Stimulated activated CD8-positive, alpha-beta memory T cell treated with anti-CD3 and anti-CD28 coated beads, Interleukin-7, amount 100 ng/mL, for 4 hours (primary cell): Measurements from ENCODE around the gene ZBTB20.

Experiments used
- DNase-seq, 2 donors: peaks; one replicate each; pipeline ENCODE4 v3.0.0-alpha.2; 2020; ENCODE audit warnings: low read depth in 2 of 2

The ZBTB20 gene

GRCh38 chr3:114446600-114446999 lies 700.5 kb downstream of the ZBTB20 start:
- no peak for DNase-seq

- DNase-seq = no peak
Observed at GRCh38 chr3:114445233-114445632, 701.9 kb downstream of the ZBTB20 start.

DNA sequence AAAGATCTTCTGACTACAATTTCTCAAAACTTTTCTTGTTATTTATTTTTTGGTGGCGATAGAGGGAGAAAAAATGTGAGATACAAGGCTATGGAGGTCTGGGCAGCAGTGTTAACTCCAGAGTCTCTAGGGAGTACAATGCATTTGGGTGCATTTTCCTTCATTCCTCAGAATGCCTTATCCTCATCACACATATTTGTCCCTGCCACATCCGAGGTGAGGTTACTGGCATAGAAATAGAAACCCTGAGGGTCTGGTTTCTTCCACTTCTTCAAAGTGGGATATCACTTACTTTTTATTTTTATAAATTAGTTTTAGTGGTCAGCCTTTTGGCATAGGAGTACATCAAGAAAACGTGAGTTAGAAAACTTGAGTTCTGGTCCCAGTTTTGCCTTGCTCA lies 702.9 kb downstream of the ZBTB20 start:
- DNase-seq = no peak

DNA sequence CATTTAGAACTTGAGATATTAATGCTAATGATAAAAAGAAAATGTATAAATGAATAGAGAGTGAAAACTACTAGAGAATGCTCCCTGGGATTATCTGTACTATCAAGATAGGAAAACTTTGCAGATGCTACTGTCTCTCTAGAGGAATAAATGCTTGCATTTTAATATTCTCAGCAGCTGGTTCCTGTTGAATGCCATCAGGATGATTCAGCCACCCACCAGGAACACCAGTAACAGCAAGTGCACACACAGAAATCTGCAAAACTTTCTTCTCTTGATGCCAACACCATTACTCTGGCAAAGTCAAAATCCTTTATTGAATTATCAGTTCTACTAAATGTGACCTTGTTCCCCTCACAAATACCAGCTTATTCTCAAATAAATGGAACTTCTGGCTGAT lies 704.8 kb downstream of the ZBTB20 start:
- DNase-seq = no peak

GRCh38 chr3:114441386-114441785 lies 705.7 kb downstream of the ZBTB20 start:
- no peak for DNase-seq

DNA sequence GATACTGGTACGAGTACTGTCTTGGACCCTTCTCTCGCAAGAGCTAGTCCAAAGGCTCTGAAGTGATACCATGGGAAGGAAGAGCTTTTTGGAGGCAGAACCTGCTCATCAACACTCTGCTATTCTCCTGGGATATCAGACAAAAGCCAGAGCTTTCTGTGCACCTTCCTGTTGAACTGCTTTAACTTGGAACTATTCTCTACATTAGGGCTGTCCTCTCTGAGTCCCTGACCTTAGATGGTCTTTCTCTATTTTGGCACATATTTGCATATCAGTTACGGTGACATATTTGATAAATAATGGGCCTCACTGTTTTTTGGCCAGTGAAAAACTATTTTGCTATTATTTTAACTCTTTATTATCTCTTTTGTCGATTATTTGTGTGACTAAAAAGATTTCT lies 706.4 kb downstream of the ZBTB20 start:
- no peak for DNase-seq

GRCh38 chr3:114439284-114439683 lies 707.8 kb downstream of the ZBTB20 start:
- DNase-seq = no peak

GRCh38 chr3:114437897-114438296 lies 709.2 kb downstream of the ZBTB20 start:
- no peak for DNase-seq

DNA sequence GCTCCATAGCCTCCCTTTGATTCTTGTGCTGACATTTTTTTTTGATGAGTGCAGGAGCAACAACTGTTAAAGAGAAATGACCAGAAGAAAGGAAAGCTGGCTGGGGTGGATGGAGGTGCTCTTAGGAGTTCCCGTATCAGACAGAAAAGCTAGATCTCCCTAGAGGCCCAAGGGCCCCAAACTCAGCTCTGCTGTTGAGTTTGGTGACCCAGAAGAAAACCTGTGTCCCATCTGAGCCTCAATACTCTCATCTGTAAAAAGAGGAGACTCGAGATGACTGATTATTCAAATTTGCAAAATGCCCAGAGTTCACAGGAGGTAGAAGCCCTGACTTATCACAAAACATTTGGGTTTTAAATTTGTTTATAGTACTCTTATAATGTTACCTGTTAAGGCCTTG lies 710.9 kb downstream of the ZBTB20 start:
- DNase-seq = no peak

- DNase-seq = no peak
Observed at GRCh38 chr3:114435386-114436115, 711.5 kb downstream of the ZBTB20 start.

- DNase-seq = no peak
Observed at GRCh38 chr3:114432310-114432709, 714.8 kb downstream of the ZBTB20 start.

DNA sequence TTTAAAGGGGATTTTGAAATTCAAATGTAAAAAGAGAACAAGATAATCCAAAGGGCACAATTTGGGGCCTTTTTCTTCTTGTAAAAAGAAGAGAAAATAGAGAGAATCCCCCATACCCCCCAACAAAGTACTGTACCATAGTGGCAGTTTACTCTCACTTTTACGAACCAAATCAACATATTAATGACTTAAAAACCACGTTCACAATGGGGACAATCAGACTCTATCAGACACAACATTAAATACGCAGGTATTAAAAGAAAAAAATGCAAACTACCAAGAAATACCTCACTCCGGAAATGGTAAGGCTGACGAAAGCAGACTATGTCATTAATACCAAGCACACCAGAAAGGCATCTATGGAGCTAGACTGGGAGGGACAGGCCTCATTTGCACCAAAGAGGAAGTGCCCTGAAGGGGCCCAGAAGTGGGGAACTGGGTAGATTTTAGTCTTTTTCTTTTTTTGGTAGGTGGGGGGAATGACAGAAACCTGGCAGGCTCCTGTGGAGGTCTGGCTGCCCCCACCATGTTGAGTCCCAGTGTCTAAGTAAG lies 719.0 kb downstream of the ZBTB20 start:
- no peak for DNase-seq

- DNase-seq = no peak
Observed at GRCh38 chr3:114427285-114428043, 719.6 kb downstream of the ZBTB20 start.

DNA sequence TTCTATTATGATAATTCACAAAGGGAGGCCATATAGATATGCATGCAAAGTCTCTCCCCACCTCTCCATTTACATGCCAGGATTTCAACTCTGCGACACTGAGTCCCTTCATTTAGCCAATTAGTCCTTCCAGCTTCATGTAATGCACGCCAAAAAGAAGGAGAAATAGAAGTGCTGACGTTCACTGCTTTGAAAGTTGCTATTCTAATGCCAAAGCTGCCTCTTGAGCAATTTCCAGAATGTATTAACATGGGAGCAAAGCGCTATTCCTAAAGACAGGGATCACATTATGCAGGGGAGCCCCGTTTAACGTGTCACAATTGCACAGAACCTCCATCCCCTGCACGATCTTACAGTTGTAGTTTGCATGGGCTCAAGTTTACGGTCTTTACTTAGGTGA lies 722.8 kb downstream of the ZBTB20 start:
- no peak for DNase-seq

DNA sequence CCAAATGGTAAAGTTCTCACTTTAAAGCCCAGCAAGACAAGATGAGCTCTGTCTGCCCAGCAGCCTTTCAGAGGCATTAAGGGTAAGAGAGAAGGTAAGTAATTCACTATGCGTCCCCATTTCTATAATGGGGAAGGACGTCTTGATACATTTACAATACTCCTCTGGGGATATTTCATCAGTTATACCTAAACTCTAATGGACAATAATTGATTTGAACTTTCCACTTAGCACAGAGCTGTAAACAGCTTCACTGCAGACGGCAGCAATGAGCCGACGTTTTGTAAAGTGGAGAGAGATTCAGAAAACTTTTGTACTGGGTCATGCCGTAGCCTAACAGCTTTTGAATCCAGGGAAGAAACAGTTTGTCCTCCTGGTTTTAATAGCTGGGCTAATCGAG lies 725.9 kb downstream of the ZBTB20 start:
- no peak for DNase-seq

DNA sequence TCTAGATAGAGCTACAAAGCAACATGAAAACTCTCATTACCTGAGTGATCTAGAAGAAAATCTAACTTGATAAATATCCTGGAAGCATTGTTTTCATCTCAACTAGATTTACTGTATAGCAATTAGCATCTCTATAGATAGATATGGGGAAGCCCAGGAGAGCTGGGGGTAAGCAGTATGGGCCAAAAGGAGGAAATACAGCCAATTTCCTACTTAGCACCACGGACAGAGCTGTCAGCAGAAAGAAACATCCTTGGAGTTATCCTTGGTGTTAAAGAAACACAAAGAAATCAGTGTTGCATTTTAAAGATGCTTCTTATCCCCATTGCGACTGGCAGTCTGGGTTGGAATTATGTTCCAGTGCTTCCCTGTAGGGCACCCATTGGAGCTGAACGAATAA lies 727.0 kb downstream of the ZBTB20 start:
- no peak for DNase-seq

GRCh38 chr3:114418724-114419543 lies 728.2 kb downstream of the ZBTB20 start:
- no peak for DNase-seq

GRCh38 chr3:114418107-114418506 lies 729.0 kb downstream of the ZBTB20 start:
- no peak for DNase-seq

- DNase-seq = no peak
Observed at GRCh38 chr3:114417675-114418074, 729.4 kb downstream of the ZBTB20 start.

DNA sequence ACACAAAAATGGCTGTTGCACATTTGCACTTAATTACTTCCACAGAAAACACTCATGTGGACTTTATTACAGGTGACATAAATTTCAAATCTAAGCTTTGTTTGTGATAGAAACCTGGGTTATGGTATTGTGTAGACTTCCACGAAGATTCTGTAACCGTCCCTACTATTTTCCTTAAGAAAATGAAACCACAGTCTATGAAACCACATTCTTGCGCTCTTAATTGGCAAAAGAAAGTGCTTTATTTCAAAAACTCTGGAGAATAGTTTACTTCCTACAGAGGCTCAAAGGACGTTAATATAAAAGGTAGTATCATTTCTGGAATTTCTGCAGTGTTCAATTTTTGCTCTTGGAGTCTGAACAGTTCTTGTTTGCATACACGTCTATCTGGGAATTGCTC lies 729.8 kb downstream of the ZBTB20 start:
- DNase-seq = no peak

DNA sequence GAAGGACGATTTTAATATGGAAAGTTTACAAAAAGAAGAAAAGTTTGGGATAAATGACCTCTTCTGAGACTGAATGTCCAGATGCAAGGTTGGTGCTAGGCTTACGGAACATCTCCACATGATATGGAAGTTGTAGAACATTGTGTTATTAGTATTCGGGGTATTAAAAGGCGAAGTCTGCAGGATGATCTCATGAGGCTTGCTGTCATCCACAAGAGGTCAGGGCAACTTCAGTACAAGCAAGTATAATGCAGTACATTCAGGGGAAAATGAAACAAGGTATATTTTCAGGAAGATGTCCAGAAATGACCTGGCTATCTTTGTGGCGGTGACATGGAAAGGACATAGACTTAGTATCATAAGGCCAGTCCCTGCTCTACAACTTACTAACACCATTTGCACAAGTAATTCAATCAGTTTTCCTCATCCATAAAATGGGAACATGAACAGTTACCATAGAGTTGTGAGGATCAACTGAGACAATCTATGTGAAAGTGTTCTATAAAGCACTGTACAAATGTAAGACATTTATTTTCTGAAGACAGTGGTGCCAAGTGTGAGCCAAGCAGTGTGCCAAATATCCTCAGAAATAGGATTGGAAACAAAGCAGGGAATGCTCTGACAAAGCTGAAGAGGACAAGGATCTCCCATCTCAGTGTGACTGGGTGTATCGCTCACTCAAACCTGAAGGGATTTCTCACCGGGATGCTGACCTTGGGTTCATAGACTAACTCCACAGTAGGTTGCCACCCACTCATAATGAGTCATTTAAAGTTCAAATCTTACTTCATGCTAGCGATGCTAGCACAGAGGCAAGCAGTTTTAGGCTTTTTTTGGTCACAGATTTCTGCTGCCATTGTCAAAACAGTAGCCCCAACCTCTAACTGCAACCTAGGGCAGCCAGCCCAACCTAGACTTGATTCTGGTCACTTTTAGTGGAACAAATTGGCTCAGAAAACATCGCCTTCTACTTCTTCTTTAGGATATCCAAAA lies 735.0 kb downstream of the ZBTB20 start:
- DNase-seq = no peak
